OCI-LY7 (cell line): Measurements from ENCODE around the gene SH3TC2. TPM values are rescaled to one million over a fixed set of nuclear protein-coding genes. Genes with fewer than 3 reads are reported as not detected.

Experiments used
- BruUV-seq: library from RNA; stranded (reverse); fragments of 400-500 nt; replicated peaks from 2 replicates; lab custom pipeline; 2021; lab: Mats Ljungman, UMichigan
- CTCF ChIA-PET: fragments of 300-600 bp; sonication (Branson Sonifier 250); formaldehyde crosslinking; loops from one replicate; lab custom pipeline; 2022; ENCODE audit warnings: antibody characterized with exemption; ENCODE audit not compliant: unreplicated experiment; lab: Charles Lee
- POLR2A ChIA-PET: fragments of 300-600 bp; sonication (Branson Sonifier 250); formaldehyde crosslinking; loops from one replicate; lab custom pipeline; 2022; ENCODE audit warnings: antibody characterized with exemption; lab: Charles Lee
- DNase-seq: peaks from one replicate; pipeline ENCODE4 v3.0.0-alpha.2; 2015; ENCODE audit warnings: low spot score
- H2AFZ ChIP-seq: fragments of 200-600 bp; sonication (generic), shearing (Covaris generic); 2 replicates; pipeline ENCODE4 v1.6.1; 2014; ENCODE audit warnings: mild to moderate bottlenecking, antibody characterized with exemption, low read length, moderate library complexity
- H3K27ac ChIP-seq: fragments of 200-600 bp; sonication (generic); 2 replicates; pipeline ENCODE4 v1.5.1; 2014; ENCODE audit warnings: mixed run types, low read depth, mild to moderate bottlenecking, moderate library complexity, low read length, inconsistent platforms; ENCODE audit not compliant: poor library complexity, severe bottlenecking
- H3K36me3 ChIP-seq: fragments of 200-600 bp; sonication (generic); 2 replicates; pipeline ENCODE4 v1.6.1; 2014; ENCODE audit warnings: mild to moderate bottlenecking, antibody characterized with exemption, low read length, moderate library complexity, mixed read lengths; ENCODE audit not compliant: insufficient read depth
- H3K4me1 ChIP-seq: fragments of 200-600 bp; sonication (generic); 2 replicates; pipeline ENCODE4 v1.5.1; 2014; ENCODE audit warnings: mild to moderate bottlenecking, low read length; ENCODE audit not compliant: insufficient read depth, poor library complexity, severe bottlenecking
- H3K4me2 ChIP-seq: fragments of 200-600 bp; sonication (generic); 2 replicates; pipeline ENCODE4 v1.6.1; 2014; ENCODE audit warnings: mild to moderate bottlenecking, low read length
- H3K4me3 ChIP-seq: fragments of 200-600 bp; sonication (generic); 2 replicates; pipeline ENCODE4 v1.5.1; 2014; ENCODE audit warnings: mild to moderate bottlenecking, low read depth, low read length; ENCODE audit not compliant: poor library complexity, severe bottlenecking
- H3K79me2 ChIP-seq: fragments of 200-600 bp; sonication (generic); 2 replicates; pipeline ENCODE4 v1.6.1; 2016; ENCODE audit warnings: low read depth, mild to moderate bottlenecking, low read length, moderate library complexity, mixed read lengths; ENCODE audit not compliant: insufficient read depth
- H3K9me2 ChIP-seq: fragments of 200-600 bp; sonication (generic); 2 replicates; pipeline ENCODE4 v1.6.1; 2016; ENCODE audit warnings: mild to moderate bottlenecking, low read length, mixed read lengths; ENCODE audit not compliant: insufficient read depth
- H3K9me3 ChIP-seq: fragments of 200-600 bp; sonication (generic); 2 replicates; pipeline ENCODE4 v1.6.1; 2014; ENCODE audit warnings: mild to moderate bottlenecking, mixed run types, low read length, mixed read lengths
- H4K20me1 ChIP-seq: fragments of 200-600 bp; sonication (generic); 2 replicates; pipeline ENCODE4 v1.6.1; 2014; ENCODE audit warnings: mild to moderate bottlenecking, antibody characterized with exemption, low read length, moderate library complexity, mixed read lengths; ENCODE audit not compliant: insufficient read depth
- CTCF ChIP-seq: fragments of 200-600 bp; sonication (generic); conservative IDR thresholded peaks from 2 replicates; pipeline ENCODE4 v1.5.1; 2014; ENCODE audit warnings: mild to moderate bottlenecking, antibody characterized with exemption, low read length, moderate library complexity, mixed read lengths
- EZH2phosphoT487 ChIP-seq: fragments of 200-600 bp; sonication (generic); IDR thresholded peaks from 2 replicates; pipeline ENCODE4 v1.6.1; 2018; ENCODE audit warnings: low read depth, borderline replicate concordance, mild to moderate bottlenecking, mixed run types, antibody characterized with exemption, low read length, moderate library complexity, mixed read lengths
- intact Hi-C: fragments of 100-400 bp; cut with micrococcal nuclease; formaldehyde crosslinking; loops from one replicate; pipeline ENCODE4 v1.10.0; 2022; ENCODE audit not compliant: unreplicated experiment
- total RNA-seq, 2 experiments: library from RNA; depleted of rRNA in 1 of 2; stranded (reverse); fragments of >200 nt in 1 of 2; shearing (Covaris generic) in 1 of 2; gene quantifications; 2 replicates each; pipeline ENCODE4 v1.2.3, GENCODE V29; 2014 to 2022

SH3TC2 gene
- total RNA-seq, 2 experiments from 2014 or later: not detected

GRCh38 chr5:149036168-149036567, 26.7 kb downstream of the SH3TC2 start:
- Histone ChIP-seq H3K79me2 (no peaks in the 10 kb centered on the region), H2AFZ (no peak overlapping the region), H3K4me1 (no peaks in the 10 kb centered on the region), H3K36me3 (no peaks in the 10 kb centered on the region), H3K9me2 (no peaks in the 10 kb centered on the region), H4K20me1 (no peaks in the 10 kb centered on the region), H3K4me2 (no peak overlapping the region), H3K27ac (no peak overlapping the region), H3K9me3 (no peaks in the 10 kb centered on the region), H3K4me3 (no peak overlapping the region)
- intact Hi-C loops: loop anchor here (10.0 kb wide), 1 partner anchor 581 kb away; no protein-coding TSS in a partner anchor
- no peak for DNase-seq
- BruUV-seq: no TSS peak
- TF ChIP-seq CTCF (no peak), EZH2phosphoT487 (no peak)
- ChIA-PET CTCF (interaction anchor here (1.0 to 1.9 kb wide), 3 partner anchors 78 to 305 kb away, joined by 3 to 6 read pairs (median 5); no protein-coding TSS in a partner anchor), POLR2A (interaction anchor here (1.1 to 1.6 kb wide), 3 partner anchors 8 to 344 kb away, joined by 3 to 5 read pairs (median 3); no protein-coding TSS in a partner anchor)

- no peak overlapping the region for H3K4me3 ChIP-seq
- H4K20me1 ChIP-seq: no peaks in the 10 kb centered on the region
- H3K36me3 ChIP-seq: no peaks in the 10 kb centered on the region
- no peak overlapping the region for H2AFZ ChIP-seq
- CTCF ChIA-PET: interaction anchor here (1.3 to 1.9 kb wide), 3 partner anchors 296 to 304 kb away, joined by 4 to 6 read pairs (median 5); no protein-coding TSS in a partner anchor
- H3K27ac ChIP-seq: no peak overlapping the region
- BruUV-seq: no TSS peak
- intact Hi-C loops: loop anchor here (1.0 to 10.0 kb wide), 2 partner anchors 302 to 581 kb away; no protein-coding TSS in a partner anchor
- peak; percentile 54 for DNase-seq
- no peaks in the 10 kb centered on the region for H3K4me1 ChIP-seq
- POLR2A ChIA-PET: interaction anchor here (1.2 to 1.6 kb wide), 2 partner anchors 9 to 304 kb away, joined by 3 to 5 read pairs; no protein-coding TSS in a partner anchor
- no peak overlapping the region for H3K4me2 ChIP-seq
- TF ChIP-seq CTCF: peak; percentile 89
- no peak for TF ChIP-seq EZH2phosphoT487
- H3K9me2 ChIP-seq: no peaks in the 10 kb centered on the region
- H3K79me2 ChIP-seq: no peaks in the 10 kb centered on the region
- H3K9me3 ChIP-seq: no peaks in the 10 kb centered on the region
Observed at GRCh38 chr5:149035372-149035790, 27.5 kb downstream of the SH3TC2 start.

GRCh38 chr5:149030838-149031397, 31.9 kb downstream of the SH3TC2 start:
- no peaks in the 10 kb centered on the region for H4K20me1 ChIP-seq
- no peaks in the 10 kb centered on the region for H3K36me3 ChIP-seq
- no peaks in the 10 kb centered on the region for H3K4me1 ChIP-seq
- no peak overlapping the region for H3K4me2 ChIP-seq
- H3K27ac ChIP-seq: no peak overlapping the region
- no peaks in the 10 kb centered on the region for H3K9me2 ChIP-seq
- H2AFZ ChIP-seq: no peak overlapping the region
- ChIA-PET CTCF (no interaction called here), POLR2A (interaction anchor here (1.4 kb wide), 1 partner anchor 298 kb away, joined by 4 read pairs; no protein-coding TSS in a partner anchor)
- no TSS peak for BruUV-seq
- TF ChIP-seq CTCF: no peak
- no peak for TF ChIP-seq EZH2phosphoT487
- no peaks in the 10 kb centered on the region for H3K9me3 ChIP-seq
- no peak overlapping the region for H3K4me3 ChIP-seq
- no peak for DNase-seq
- intact Hi-C loops: loop anchor here (5.0 to 10.0 kb wide), 2 partner anchors 64 to 576 kb away; no protein-coding TSS in a partner anchor
- H3K79me2 ChIP-seq: no peaks in the 10 kb centered on the region
